Thyroid gland (tissue), 4 donors: ENCODE data around the gene TSPAN9. TPM values are rescaled to one million over a fixed set of nuclear protein-coding genes. Genes with fewer than 3 reads are reported as not detected.
A peak's percentile ranks its signal among the peaks of the same experiment; 100 is the strongest.

Experiments
- DNase-seq, 2 donors: peaks; one replicate each; pipeline ENCODE4 v3.0.0-alpha.2; 2019
- H3K27ac ChIP-seq, 3 donors: fragments of 200-600 bp; sonication (generic); 1 replicate in 2 of 3; 2 replicates in 1 of 3; pipeline ENCODE4 v1.5.1; 2016 to 2019; ENCODE audit warnings: mild to moderate bottlenecking in 1 of 3, moderate library complexity in 1 of 3
- H3K27me3 ChIP-seq: fragments of 200-600 bp; sonication (generic); one replicate; pipeline ENCODE4 v1.5.1; 2019
- H3K36me3 ChIP-seq, 2 donors: fragments of 200-600 bp; sonication (generic); one replicate each; pipeline ENCODE4 v1.5.1; 2016 to 2019
- H3K4me1 ChIP-seq, 2 donors: fragments of 200-600 bp; sonication (generic); one replicate each; pipeline ENCODE4 v1.5.1; 2017 to 2019
- H3K4me3 ChIP-seq, 3 donors: fragments of 200-600 bp; sonication (generic); replicated peaks in 1 of 3; 1 replicate in 2 of 3; 2 replicates in 1 of 3; pipeline ENCODE4 v1.5.1; 2016; ENCODE audit warnings: mild to moderate bottlenecking in 1 of 3
- H3K9me3 ChIP-seq: fragments of 200-600 bp; sonication (generic); one replicate; pipeline ENCODE4 v1.5.1; 2017
- POLR2A ChIP-seq, 2 donors: fragments of 450-650 bp; IDR thresholded peaks; one replicate each; pipeline ENCODE4 v1.6.1; 2017; ENCODE audit warnings: antibody characterized with exemption in 2 of 2, mild to moderate bottlenecking in 2 of 2, moderate library complexity in 1 of 2
- WGBS, 2 donors: methylation state at CpG; one replicate each; pipeline ENCODE4 v1.1.5; 2017; 5-methylcytosine and 5-hydroxymethylcytosine counted together
- intact Hi-C: fragments of 100-400 bp; cut with DNase I; formaldehyde crosslinking; loops from one replicate; pipeline ENCODE4 v1.15.1; 2023
- total RNA-seq, 4 donors: library from RNA; depleted of rRNA; stranded (reverse); fragments of >200 nt; gene quantifications; one replicate each; pipeline ENCODE4 v1.2.3, GENCODE V29; 2016
- TF ChIP-seq, protein P1 (sequence below), 6 experiments: fragments of 200-600 bp in 3 of 6; fragments of 450-650 bp in 3 of 6; sonication (generic) in 3 of 6; IDR thresholded peaks; one replicate each; pipeline ENCODE4 v1.5.1; 2016 to 2019; ENCODE audit warnings: antibody characterized with exemption in 6 of 6, mild to moderate bottlenecking in 2 of 6, inconsistent platforms in 1 of 6, moderate library complexity in 1 of 6

The TSPAN9 gene
- total RNA-seq, 4 donors from 2014 or later = 26.9 to 47.5 (median 33.2) TPM

DNA sequence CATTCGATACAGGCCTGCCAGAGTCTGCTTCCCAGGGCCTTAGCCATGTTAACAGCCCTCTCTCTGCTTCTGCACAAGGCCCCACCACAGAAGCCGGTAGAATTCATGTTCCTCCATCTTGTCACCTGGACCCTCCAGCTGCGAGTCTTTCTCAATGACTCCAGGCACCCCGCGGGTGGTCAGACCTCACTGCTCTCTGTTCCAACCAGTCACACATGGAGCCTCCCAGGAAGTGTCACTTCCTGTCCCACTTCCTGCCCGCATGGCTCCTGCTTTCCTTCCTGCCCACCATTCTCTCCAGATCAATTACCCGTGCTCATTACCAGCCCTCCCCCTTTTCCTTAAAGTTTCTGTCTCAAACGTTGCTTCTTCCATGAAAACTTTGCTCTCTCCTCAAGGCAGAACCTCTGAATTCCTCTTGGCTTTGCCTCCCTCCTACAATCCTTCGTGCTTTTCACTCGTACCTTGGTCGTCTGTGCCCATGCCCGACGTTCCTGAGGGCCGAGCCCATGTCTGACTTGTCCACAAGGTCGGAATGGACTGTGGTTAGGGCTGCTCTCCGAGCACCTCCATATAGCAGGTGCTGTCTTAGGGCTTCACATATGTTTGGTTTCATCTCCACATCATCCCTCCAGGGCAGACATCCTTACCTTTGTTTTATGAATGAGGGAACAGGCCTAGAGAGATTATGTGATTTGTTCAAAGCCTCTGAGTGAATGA is 172.1 kb downstream of the TSPAN9 start:
- DNase-seq = no peak
- Histone ChIP-seq H3K36me3 (no peaks in the 10 kb centered on the region), H3K4me1 (peaks cover 0 to 20% of the 10 kb centered on the region in 2 donors), H3K4me3 (no peak overlapping the region), H3K27ac (no peak overlapping the region), H3K27me3 (no peaks in the 10 kb centered on the region), H3K9me3 (no peaks in the 10 kb centered on the region)
- 82 to 87% methylated on average over 16 of the region's 16 CpGs for WGBS, 2 donors
- no peak for TF ChIP-seq POLR2A (IDR thresholded peaks at IDR 0.05)
- TF ChIP-seq, protein P1, sequence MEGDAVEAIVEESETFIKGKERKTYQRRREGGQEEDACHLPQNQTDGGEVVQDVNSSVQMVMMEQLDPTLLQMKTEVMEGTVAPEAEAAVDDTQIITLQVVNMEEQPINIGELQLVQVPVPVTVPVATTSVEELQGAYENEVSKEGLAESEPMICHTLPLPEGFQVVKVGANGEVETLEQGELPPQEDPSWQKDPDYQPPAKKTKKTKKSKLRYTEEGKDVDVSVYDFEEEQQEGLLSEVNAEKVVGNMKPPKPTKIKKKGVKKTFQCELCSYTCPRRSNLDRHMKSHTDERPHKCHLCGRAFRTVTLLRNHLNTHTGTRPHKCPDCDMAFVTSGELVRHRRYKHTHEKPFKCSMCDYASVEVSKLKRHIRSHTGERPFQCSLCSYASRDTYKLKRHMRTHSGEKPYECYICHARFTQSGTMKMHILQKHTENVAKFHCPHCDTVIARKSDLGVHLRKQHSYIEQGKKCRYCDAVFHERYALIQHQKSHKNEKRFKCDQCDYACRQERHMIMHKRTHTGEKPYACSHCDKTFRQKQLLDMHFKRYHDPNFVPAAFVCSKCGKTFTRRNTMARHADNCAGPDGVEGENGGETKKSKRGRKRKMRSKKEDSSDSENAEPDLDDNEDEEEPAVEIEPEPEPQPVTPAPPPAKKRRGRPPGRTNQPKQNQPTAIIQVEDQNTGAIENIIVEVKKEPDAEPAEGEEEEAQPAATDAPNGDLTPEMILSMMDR (IDR thresholded peaks at IDR 0.05) = no peak
- intact Hi-C loops = no loop called here

GRCh38 chr12:3250034-3250433 is 172.9 kb downstream of the TSPAN9 start:
- intact Hi-C loops = no loop called here
- Histone ChIP-seq H3K4me1 (peaks cover 0 to 20% of the 10 kb centered on the region in 2 donors), H3K27me3 (no peaks in the 10 kb centered on the region), H3K27ac (no peak overlapping the region), H3K9me3 (no peaks in the 10 kb centered on the region), H3K36me3 (no peaks in the 10 kb centered on the region), H3K4me3 (no peak overlapping the region)
- no peak for TF ChIP-seq POLR2A (IDR thresholded peaks at IDR 0.05)
- TF ChIP-seq, protein P1 (IDR thresholded peaks at IDR 0.05) = no peak
- no peak for DNase-seq
- 90% methylated on average over 6 of the region's 6 CpGs for WGBS, 2 donors

- no peak for TF ChIP-seq POLR2A (IDR thresholded peaks at IDR 0.05)
- TF ChIP-seq, protein P1 (IDR thresholded peaks at IDR 0.05) = no peak
- Histone ChIP-seq H3K36me3 (no peaks in the 10 kb centered on the region), H3K4me1 (peaks cover 0 to 20% of the 10 kb centered on the region in 2 donors), H3K27ac (no peak overlapping the region), H3K27me3 (no peaks in the 10 kb centered on the region), H3K4me3 (no peak overlapping the region), H3K9me3 (no peaks in the 10 kb centered on the region)
- no peak for DNase-seq
- 94 to 99% methylated on average over 6 to 8 of the region's 8 CpGs for WGBS, 2 donors
- intact Hi-C loops = no loop called here
Observed at GRCh38 chr12:3250576-3250975, 173.4 kb downstream of the TSPAN9 start.

DNA sequence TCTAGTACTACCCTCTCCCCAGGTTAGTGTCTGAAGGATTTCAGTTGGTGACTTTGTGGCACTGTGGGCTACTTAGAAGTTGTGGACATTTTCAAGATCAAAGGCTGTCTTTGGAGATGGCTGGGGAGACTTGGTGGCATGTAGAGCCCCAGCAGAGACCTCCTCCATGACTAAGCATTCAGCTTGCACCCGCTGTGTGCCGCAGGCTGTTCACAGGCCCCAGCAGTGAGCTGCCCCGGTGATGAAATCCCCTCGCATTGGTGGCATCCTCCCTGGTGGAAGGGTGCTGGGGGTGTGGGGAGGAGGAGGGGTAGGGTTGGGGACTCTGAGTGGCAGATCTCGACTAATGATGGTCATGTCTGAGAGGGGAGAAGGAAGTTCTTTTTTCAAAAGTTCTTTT is 173.9 kb downstream of the TSPAN9 start:
- intact Hi-C loops = no loop called here
- Histone ChIP-seq H3K4me1 (peaks cover 0 to 20% of the 10 kb centered on the region in 2 donors), H3K27ac (no peak overlapping the region), H3K9me3 (no peaks in the 10 kb centered on the region), H3K36me3 (no peaks in the 10 kb centered on the region), H3K27me3 (no peaks in the 10 kb centered on the region), H3K4me3 (no peak overlapping the region)
- no peak for DNase-seq
- WGBS, 2 donors = 83 to 91% methylated on average over 5 of the region's 5 CpGs
- TF ChIP-seq POLR2A (IDR thresholded peaks at IDR 0.05) = no peak
- TF ChIP-seq, protein P1 (IDR thresholded peaks at IDR 0.05) = no peak

DNA sequence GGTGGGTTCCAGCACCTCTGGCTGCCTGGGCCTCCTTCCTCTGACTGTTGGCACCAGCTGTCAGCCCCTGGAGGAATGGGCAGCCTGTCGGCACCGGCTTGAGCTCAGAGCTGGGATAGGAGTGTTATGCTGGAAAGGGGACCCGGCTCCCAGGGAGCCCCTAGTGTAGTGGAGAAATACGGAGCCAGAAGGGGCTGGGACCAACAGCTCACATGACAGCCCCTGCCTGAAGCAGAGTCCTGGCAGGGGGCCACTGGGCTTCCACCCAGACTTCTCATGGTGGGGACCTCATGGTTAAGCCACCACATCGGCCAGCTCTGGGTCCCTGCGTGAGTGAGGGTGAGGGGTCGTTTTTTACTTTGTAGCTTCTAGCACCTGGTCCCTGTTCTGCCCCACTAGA is 174.5 kb downstream of the TSPAN9 start:
- 70 to 84% methylated on average over 6 to 7 of the region's 7 CpGs for WGBS, 2 donors
- intact Hi-C loops = no loop called here
- H3K36me3 ChIP-seq = no peaks in the 10 kb centered on the region
- TF ChIP-seq, protein P1 (IDR thresholded peaks at IDR 0.05) = no peak
- TF ChIP-seq POLR2A (IDR thresholded peaks at IDR 0.05) = no peak
- peak overlapping the region; percentile 1 to 52 (median 43) for H3K27ac ChIP-seq
- H3K9me3 ChIP-seq = no peaks in the 10 kb centered on the region
- H3K4me3 ChIP-seq = no peak overlapping the region
- DNase-seq = peak in 1 of 2 donors; percentile 22
- H3K27me3 ChIP-seq = no peaks in the 10 kb centered on the region
- peaks cover 0 to 20% of the 10 kb centered on the region in 2 donors for H3K4me1 ChIP-seq
